Bone marrow (tissue), 2 donors: ENCODE measurements around the gene GNAI3.

Experiments used
- DNase-seq, 2 donors: peaks; one replicate each; lab custom pipeline; 2025; lab: John Stamatoyannopoulos, UW

GNAI3 gene

DNA sequence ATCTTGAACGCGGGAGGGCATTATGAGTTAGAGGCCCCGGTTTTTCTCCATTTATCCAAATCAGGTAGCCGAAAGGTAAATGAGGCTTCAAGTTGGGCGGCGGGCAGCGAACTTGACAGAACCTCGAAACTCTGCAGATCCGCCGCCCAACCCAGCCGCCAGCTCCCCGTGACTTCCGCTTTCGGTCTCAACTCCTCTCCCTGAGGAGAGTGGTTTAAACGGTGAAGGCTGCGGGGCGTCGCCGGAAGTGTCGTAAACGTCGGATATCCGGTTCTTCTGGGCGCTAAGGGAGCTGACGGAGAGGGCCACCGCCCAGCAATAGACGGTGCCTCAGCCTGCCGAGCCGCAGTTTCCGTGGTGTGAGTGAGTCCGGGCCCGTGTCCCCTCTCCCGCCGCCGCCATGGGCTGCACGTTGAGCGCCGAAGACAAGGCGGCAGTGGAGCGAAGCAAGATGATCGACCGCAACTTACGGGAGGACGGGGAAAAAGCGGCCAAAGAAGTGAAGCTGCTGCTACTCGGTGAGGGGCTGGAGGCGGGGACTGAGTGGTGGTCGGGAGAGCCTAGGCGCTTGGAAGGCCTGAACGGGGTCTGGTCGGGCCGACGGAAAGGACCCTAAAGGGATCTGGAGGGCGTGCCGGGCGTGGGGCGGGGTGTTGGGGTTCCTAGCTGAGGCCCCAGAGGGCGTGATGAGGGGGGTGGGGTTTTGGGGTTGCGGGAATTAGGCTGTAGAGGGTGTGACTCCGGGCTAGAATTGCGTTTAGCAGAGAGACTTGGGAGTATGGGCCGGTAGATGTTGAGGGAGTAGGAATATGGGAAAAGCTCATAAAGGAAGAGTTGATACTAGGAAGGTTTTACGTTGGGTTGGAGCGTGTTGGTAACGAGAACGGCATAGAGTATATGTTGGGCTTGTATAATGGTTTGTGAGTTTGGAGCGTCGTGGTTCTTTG is at the start of gene GNAI3:
TSS of gene GNAI3 (plus strand) at position 295 of the 947 bp plus-strand sequence. CDS start at position 401, 106 bp downstream.
- DNase-seq = peak; percentile 89 to 98

DNA sequence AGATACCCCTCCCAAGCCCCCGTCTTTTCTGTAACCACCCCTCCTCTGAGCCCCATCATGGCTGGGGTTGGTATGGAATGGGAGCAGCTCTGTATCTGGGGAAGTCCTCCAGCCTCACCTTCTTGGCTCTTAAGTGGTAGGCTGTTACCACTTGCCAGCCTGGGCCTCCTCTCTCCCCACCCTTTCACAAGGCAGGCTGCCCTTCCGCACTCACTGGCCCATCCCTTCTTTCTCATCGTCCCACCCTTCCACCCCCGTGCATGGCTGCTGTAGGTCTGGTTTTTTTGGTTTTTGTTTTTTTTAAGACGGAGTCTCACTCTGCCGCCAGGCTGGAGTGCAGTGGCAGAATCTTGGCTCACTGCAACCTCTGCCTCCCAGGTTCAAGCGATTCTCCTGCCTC is 49.3 kb upstream of the GNAI3 start:
- no peak for DNase-seq

DNA sequence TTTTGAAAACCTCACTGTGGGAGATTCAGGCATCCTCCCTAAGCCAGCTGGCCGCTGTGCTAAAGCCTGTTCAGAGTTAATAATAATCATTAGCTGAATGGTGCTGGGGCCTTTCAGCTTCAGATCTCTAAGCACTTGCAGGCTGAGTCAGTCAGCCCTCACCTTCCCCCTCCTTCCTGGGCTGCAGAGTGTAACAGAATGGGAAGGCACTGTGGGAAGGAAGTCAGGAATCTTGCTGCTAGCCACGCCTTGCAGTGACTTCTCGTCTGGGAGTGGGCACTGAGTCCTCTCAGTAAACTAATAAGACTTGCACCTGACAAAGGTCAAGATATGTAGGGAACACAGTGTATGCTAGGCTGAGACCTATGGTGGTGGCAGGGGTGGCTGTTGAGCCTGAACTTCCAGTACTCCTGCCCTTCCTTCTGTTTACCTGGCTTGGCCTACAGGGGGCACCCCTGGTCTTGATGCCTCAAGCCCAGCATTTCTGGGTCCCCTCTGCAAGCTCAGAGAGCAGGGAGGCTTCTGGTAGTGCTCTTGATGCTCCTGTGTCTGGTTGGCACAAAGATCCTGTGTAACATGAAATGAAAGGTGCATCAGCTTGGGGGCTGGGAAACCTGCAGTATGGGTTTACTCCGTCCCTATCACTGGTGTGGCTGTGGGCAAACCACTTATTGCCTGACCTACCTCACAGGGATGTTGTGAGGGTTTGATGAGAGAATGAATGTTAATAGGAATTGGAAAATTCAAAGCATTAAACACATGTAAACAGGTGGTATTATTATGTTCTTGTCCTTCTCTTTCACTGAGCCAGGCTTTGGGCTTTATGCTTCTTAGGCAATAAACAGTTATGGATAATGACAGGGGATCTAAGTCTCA is 48.5 kb upstream of the GNAI3 start:
- DNase-seq = peak in 1 of 2 donors; percentile 16

DNA sequence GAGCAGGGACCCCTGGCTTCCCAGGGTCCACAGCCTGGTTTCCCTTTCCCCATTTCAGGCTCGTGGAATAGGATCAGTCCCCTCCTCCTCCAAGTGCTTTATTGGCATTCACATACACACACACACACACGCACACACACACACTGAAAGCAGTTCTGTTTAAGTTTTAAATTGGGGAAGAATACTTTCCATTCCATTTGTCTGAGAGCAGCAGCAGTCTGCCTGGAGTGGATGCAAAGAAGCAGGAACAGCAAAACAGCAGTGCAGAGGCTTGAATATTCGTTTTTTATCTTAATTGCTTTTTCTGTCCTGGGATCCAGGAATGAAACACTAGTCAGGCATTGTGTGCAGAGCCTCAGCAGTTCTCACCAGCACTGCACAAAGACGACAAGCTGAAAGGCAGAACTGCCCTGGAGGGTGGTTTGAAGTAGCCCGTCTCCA is 47.5 kb upstream of the GNAI3 start:
- no peak for DNase-seq

DNA sequence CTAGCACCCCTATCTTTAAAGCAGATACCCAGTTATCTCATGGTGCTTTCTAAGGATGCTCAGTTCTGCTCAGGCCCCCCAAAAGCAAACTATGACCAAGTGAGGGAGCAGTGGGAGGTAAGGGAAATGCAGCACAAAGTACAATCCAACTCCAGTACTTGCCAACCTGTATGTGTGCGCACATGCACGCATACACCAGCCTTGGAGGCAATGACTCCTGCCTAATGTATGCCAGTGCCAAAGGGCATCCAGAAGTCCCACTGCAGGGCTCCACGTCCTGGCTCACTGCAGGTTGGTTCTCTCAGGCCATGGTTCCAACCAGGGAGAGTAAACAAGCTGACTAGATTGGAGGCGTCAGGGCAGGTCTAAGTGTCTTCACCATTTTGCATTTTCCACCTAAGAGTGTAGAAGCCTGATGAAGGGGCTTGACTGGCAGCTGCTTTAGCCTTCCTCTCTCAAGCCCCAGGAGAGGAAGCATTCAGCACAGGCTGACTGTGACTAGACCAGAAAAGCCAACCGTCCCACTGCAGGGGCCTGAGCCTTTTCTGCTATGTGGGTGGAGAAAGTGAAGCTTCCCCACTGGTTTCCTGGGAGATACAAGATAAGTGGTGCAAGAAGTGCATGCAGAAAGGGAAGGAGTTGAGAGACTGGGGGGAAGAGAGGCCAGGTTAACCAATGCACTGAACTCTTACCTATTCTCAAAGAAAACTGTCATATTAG is 46.6 kb upstream of the GNAI3 start:
- no peak for DNase-seq

DNA sequence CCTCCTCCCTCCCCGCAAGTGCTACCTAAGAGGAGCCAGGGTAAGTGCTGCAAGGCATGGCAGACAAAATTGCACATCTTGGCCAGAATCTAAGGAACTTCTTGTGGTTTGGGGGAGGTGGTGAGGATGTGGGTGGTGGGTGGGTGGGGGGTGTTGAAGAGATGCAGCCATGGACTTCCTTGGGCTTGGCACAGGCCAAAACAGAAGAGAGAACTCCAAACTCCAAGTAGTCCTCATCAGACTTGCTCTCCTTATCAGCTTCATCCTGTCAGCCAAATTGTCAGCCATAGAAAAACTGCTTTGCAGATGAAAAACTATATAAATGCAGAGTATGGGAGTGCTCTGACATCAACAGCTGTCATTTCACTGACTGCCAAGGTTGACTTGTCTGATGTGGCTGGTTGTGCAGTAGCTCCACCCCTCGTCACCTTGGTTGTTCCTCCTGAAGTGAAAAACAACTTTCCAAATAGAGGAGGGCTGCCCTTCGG is 46.0 kb upstream of the GNAI3 start:
- no peak for DNase-seq

DNA sequence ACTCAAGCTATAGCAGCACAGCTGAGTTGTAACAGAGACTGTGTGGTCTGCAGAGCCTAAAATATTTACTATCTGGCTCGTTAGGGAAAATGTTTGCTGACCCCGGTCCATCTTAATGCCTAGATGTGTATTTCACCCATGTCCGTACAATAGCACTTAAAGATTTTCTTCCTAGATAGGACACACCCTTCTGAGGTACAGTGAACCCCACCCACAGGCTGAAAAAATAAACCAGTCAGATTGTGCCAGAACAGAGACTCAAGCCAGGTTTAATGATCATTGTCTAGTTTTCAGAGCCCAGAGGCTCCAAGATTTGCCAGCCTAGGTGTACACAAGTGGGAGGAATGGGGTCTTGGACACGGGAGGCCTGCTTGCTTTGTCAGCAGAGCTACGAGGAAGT is 44.5 kb upstream of the GNAI3 start:
- DNase-seq = no peak

DNA sequence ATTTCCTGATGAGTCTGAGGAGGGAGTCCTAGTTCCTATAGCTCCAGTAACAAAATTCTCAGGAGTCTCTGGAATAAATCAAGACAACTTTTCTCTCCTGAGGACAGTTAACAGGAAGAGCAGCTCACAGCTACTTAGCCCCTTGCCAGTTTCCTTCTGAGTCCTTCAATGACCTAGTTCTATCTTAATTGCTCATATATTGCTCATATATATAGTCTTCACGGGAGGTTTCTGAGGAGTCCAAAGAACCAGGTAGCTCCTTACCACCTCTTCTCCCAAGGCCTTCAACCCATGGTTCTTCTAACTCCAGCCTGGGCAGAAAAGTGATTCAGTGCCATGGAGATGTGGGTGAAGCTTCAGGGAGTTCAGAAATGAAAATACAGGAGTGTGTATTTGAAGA is 43.4 kb upstream of the GNAI3 start:
- no peak for DNase-seq

DNA sequence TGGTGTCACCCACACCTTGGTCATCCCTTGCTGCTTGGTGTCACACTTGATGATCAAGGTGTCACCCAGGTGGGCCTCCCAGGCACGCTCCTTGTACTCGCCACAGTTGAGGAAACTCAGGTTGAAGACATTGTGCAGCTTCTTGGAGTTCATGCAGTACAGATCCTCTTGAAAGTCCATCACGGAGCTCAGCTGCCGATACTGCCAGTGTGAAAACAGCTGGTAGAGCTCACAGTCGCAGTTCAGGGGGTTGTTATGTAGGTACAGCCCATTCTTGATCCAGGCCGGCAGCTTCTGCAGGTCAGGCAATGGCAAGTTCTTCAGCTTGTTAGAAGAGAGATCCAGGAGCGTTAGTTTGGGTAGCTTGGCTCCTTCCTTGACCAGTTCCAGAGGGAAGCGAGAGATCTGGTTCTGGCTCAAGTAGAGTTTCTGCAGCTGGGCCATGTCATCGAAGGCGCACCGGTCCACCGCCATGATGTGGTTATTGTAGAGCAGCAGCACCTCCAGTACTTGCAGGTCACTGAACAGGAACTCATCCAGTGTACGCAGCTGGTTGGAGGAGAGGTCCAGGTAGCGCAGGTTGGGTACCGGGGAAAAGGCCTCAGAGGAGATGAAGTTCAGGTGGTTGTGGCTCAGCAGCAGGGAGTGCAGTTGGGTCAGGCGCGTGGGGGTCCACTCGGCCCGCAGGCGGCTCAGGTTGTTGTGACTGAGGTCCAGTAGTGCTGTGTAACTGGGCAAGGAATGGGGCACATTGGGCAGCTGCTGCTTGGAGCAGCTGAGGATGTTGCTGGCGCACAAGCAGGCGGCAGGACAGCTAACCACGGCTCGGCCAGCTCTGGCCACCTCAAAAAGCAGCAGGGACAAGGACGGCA is 40.2 kb upstream of the GNAI3 start:
- no peak for DNase-seq

DNA sequence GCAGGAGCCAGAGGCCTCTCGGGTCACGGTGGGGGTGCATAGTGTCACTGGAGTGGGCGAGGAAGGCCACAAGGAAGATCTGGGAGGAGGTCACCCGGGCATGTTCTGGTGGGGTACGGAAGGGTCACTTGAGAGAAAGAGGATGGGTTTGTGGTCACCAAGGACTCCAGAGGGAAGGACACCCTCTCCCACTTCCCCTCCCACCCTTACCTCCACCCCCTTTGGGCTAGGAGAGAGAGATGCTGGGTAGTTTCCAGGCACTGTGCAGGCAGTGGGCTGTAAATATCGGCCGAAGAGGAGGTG is 39.6 kb upstream of the GNAI3 start:
- no peak for DNase-seq

DNA sequence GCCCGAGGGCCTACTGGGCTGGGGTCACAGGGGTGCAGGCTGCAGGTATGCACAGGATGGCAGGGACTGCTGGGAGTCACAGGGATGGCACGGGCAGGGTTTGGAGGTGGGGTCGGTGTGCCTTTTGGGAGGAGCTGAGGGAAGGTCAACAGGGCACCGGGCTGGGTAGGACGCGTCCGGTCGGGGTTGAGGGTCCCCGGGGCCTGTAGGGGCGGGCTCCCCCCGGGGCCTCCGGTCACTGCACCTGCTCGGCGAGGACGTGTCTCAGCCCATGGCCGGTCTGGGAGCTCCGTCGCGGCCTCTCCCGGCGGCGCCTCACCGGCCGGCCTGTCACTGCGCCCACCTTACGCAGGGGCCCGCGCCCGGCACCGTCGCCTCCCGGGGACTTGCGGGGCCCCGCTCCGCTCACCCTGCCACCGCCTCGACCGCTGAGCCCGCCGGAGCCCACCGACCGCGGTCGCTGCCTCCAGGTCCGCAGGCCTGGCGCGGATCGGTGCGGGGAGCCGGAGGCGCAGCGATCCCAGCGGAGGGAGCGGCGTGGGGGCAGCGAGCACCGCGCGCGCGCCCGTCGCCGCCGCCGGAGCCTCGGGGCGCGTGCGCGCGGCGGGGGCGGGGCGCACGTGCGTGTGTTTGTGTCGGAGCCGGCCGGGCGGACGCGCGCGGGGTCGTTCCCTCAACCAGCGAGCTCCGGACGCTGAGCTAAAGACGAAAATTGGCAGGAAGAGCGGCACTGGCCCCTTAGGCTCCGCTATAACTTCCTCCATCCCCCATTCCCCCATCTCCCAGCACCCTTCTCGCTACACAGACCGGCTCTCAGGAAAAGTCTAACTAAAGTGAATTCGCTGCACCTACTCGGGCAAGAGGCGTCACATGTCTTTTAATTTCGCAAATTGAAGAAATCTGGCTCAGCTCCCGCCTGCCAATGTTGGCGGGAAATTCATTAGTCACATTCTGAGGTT is 39.0 kb upstream of the GNAI3 start, which contains the start of gene AMIGO1:
TSS of gene AMIGO1 (minus strand) at position 552 of the 959 bp plus-strand sequence. CDS start 815 bp downstream, outside the sequence.
- no peak for DNase-seq

DNA sequence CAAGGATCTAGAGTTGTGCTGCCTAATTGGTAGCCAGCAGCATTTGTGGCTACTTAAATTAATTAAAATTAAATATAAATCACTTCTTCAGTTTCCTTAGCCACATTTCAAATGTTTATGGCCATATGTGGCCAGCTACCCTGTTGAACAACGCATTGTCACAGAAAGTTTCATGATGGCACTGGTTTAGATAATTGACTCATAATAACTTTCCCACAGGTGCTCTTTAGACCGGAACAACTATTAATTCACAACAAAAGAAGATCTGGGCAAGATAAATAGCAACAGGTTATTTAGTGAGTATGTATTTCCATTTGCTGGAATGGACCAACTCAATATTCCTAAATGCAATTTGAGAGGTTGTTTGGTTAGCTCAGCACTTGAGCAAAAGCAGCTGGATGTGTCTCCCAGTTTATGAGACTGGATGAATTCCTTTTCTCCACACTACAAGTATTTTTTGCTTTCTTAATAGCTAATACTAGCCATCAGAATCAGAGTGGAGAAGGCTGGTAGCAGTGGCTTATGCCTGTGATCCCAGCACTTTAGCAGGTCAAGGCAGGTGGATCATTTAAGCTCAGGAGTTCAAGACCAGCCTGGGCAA is 35.2 kb upstream of the GNAI3 start:
- no peak for DNase-seq

DNA sequence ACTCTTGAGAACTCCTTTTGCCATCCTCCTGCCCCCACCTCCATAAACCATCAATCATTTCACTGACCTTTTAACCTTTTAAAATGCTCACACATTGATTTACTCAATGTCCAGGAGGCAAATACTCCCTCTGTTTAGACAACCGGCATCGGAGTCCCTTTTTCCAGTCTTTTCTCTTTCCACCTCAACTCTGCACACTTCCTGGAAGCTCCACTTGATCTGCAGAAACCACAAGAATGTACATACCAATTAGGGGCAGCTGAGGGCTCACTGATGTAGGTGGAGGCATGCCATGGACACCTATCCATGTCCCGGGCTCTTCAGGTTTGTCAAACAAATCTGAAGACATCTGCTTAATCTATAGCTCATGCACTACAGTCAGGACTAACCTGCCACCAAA is 33.6 kb upstream of the GNAI3 start:
- no peak for DNase-seq

DNA sequence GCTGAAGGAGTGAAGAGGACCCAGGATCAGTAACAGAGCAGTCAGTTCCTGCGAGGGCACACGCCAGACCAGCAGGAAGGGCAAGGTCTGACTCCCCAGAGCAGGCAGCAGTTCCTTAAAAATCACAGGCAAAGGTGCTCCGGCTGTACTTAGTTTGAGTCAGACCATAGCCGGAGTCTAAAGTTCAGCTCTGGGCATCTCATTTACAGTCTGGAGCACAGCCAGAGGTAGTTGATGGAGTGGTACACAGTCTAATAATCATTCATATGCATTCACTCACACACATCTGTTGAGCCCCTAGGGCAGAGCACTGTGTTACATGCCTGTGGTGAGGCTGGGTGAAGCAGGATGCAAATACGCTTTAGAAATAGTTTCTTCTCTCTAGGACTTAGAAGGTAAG is 31.5 kb upstream of the GNAI3 start:
- DNase-seq = no peak

DNA sequence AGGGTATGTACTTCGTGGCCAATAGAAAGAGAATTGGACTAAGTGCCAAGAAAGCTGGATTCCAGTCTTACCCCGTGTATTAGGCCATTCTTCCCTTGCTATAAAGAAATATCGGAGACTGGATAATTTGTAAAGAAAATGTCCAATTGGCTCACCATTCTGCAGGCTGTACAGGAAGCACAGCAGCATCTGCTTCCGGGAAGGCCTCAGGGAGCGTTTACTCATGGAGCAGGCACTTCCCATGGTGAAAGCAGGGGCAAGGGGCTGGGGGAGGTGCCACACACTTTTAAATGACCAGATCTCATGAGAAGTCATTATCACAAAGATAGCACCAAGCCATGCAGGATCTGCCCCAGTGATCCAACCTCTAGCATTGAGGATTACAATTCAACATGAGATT is 31.1 kb upstream of the GNAI3 start:
- DNase-seq = no peak

DNA sequence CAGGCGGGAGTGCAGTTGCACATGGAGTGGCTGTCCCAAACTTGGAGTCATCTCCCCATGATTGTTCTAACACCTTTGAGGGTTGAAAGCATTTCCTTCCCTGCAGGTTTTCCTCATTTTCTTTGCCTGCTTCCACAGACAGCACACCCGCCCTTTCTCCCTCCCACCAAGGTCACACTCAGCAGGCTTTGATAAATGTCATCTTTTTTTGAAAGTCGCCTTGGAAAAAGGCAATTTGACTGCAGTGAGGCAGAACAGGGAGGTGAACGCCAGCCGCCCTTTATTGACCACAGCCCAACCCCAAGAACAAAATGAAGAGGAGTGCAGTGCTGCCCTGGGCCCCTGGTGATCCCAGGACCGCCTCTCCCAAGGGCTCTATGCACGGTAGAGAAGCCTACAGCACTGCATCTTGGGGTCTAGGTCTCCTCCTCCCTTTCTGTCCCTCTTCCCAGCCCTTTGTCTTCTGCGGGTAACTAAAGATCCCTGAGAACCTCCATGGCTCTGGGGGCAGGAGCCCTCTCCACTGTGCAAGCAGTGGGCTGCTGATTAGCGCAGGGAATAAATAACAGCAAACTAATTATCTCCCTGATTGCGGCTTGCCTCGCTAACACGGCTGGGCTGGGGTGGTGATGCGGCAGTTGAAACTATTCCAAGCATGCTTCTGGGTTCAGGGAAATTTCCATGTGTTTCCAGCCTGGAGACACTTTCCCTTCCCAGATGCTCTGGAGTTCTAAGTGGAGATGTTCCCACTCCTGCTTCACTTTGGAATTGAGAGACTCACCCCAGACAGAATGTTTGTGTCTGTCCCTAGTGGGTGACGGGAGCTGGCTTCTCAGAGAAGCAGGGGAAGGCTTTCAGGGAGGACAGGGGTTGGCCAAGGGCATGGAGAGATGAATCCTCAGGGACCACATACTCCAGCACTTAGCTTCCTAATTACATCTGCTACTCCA is 27.1 kb upstream of the GNAI3 start:
- DNase-seq = no peak

DNA sequence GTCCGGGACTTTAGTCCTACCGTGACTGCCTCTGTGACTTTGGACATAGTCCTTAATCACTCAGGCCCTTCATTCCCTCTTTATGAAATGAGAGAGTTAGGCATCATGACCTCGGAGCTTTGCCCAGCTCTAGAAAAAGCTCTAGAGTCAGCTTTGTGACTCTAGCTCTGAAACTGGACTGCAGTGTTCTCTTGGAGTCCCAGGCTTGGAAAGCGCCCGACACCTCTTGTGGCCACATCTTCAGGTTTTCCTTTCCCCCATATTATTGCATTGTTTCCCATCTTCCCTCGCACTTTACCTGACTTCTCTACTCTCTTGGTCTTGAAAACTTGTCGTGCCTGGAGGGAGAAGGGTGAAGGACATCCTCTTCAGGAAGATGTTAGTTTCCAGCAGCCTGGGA is 26.4 kb upstream of the GNAI3 start:
- no peak for DNase-seq

DNA sequence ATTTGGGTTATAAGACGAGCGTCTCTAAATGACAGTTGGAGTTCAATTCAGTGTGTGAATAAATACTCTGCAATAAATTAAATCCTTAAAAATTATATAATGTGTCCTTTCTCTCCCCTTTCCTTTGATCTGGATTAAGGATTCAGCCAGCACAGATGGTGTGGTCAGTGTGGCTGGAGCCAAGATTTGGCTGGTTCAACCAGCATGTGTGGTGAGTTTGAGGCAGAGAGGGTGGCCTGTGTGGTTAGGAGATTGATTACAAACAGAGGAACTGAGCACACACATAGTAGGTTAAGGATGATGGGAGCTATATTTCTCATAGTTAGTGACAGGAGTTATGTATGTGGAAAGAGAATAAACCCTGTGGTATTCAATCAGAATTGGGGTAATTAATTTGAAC is 24.7 kb upstream of the GNAI3 start:
- DNase-seq = no peak
